NCI-H187 (cell line): ENCODE measurements around the gene RNF44.
"Not testable (repeated sequence)": the region's sequence is repeated elsewhere in the genome, so short reads cannot be mapped to it uniquely, and the experiment has no call there.

Experiments used
- DNase-seq, 2 experiments: peaks; one replicate each; lab custom pipeline; 2025; lab: John Stamatoyannopoulos, UW

RNF44 gene

DNA sequence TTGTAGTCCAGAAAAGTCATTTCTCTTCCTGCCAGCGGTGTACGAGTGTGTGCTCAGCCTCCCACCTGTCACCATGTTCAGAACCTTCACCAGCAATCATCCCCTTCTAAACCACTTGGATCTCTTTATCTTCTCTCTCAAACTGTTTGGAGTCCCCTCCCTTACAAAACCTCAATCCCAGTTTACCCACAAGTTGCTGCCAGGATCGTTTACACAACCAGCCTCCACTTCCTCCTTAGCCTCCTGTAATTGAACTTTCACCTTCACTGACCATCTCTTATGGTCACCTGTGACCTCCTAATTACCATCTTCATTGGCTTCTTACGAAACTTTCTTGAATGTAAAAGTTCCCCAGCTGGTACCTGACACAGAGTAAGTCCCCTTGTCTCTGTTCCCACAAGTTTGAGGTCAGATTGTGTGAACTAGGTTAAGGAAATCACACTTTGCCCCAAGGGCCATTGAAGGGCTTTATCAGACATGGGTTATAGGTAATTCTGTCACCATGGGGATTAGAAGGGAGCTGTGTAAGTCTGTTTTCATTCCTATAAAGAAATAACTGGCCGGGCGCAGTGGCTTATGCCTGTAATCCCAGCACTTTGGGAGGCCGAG is 20.0 kb downstream of the RNF44 start:
- DNase-seq, result no peak

DNA sequence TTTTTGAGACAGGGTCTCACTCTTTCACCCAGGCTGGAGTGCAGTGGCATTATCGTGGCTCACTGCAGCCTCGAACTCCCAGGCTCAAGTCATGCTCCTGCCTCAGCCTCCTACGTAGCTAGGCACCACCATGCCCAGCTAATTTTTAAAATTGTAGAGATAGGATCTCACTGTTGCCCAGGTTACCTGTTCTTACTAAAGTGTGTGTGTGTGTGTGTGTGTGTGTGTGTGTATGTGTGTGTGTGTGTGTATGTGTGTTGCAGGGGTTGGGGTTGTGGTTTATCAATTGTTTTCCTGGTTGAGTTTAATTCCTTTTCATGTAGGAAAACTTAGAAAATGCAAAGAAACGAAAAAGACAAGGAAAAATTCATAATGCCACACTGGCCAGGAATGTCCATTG is 21.8 kb downstream of the RNF44 start:
- no peak for DNase-seq

DNA sequence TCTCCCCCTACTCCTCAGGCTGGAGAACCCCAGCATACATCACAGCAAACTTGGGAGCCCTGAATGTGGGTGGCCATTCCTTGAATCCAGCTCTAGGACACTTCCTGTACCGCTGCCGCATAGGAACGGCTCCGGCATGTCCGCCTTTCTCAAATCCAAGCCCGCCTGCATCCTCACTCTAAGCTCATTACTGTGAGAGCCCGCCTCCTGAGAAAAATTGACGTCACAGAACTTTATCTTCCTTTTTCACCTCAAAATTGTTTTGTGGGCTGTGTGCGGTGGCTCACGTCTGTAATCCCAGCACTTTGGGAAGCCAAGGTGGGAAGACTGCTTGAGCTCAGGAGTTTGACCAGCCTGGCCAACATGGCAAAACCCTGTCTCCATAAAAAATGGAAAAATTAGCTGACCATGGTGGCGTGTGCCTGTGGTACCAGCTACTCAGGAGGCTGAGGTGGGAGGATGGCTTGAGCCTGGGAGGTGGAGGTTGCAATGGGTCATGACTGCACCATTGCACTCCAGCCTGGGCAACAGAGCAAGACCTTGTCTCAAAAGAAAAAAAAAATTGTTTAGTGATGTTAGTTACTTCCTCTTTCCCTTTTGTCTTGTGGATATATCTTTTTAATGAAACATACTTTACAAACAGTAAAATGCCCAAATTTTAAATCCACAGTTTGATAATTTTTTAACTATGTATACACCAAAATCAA is 22.8 kb downstream of the RNF44 start:
- DNase-seq, result no peak

DNA sequence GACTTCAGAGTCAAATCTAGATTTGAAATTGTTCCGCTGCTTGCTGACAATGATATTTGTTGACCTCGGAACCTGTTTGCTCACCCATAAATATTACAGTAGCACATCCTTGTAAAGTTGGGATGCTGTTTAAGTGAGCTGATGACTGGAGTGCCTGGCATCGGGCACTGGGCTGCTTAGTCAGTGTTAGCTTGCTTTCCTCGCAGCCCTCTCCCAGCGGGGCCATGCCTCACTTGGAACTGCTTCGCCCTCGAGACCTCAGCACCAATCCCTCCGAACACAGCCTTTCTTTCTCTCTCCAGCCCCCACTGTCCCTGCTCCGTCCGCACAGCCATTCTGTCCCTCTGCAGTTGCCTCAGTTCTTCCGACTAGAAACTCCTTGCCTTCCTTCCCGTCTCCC is 23.4 kb downstream of the RNF44 start:
- no peak for DNase-seq

DNA sequence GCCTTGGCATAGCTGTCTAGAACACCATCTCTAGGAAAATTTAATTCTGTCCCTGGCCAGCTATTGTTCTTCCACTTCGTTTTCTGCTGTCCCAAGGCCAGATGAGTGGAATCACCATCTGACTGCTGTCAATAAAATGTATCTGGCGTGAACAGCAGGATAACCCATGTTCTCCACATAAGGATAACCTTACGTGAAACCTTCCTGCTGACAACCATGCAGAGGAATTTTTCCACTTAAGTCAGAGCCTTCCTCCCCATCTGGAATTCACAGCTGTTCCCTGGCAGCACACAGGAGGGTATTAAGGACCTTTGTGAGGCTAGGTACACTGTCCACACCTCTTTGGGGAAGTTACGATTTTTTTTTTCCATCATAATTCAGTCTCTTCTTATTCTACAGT is 28.6 kb downstream of the RNF44 start:
- DNase-seq, result no peak

DNA sequence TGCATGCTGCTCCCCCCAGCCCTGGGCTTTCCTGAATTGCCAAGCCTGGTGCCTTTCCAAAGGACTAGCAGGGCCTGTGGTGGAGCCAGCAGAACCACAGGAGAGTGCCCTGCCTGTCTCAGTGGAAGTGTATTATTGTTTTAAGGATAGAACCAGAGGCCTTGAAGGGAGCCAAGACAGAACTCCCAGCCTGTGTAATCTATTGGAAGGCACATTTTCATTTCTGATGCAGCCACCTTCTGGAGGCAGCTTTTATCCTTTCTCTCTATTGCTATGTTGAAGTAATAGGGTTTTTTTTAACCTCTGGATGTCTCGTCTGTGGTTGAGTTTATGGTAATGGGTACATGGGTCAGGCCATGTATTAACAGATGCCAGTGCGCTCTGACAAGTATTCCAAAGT is 29.3 kb downstream of the RNF44 start:
- DNase-seq, result no peak

DNA sequence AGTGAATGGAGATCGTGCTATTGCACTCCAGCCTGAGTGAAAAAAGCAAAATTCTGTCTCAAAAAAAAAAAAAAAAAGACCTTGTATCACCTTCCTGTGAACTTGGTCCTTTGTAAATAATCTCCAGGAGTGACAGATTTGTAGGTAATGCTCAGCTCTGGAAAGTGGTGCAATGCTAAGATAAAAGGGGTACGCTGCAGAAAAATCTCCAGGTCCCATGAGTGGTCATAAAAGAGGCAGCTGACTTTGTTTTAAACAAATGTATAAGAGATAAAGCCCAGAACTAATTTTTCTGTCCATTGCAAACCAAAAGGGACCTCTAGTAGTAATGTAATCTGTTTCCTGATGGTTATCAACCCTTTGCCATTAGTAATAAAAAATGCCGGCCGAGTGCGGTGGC is 33.7 kb downstream of the RNF44 start:
- no peak for DNase-seq

DNA sequence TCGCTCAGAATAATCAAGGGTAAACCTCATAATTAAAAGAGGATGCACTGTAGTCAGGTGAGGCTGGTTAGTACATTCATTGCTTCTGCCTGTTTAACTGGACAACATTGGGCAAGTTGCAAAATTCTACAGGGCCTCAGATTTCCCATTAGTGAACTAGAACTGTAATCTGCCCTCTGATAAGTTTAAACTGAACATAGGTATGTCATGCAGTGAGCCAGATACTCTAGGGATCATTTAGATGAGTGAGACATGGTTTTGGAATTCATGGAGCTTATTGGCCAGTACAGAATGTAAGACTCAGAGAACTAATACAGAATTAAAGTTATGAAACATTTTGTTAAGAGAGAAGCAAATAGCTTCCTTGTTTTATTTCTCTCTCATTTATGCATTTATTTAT is 35.9 kb downstream of the RNF44 start:
- no peak for DNase-seq

DNA sequence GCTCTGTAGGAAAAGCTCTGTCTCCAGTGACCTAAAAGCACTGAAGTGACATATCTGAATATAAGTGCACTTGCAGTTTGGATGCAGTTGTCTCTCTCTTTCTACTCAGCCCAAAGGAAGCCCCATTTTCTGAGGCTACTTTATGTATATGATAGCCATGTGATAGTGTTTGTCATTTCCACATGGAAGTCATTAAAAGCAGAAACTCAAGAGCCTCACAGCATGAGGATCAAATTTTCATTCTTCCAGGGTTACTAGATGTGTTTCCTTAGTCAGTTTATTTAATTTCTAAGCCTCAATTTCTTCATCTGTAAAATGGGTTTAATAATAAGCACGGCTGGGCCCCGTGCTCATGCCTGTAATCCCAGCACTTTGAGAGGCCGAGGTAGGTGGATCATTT is 36.7 kb downstream of the RNF44 start:
- no peak for DNase-seq

DNA sequence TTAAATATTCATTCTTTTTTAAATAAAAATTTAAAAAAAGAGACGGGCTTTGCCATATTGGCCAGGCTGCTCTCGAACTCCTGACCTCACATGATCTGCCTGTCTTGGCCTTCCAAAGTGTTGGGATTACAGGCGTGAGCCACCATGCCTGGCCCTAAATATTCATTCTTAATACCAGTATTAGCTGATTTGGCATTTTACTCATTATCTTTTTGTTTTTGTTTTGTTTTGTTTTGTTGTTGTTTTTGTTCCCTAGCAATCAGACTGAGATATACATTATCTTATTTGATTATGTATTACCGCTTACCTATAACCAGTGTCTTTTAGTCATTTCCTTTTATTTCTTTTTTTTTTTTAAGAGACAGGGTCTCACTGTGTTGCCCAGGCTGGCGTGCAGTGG is 37.9 kb downstream of the RNF44 start:
- no peak for DNase-seq

DNA sequence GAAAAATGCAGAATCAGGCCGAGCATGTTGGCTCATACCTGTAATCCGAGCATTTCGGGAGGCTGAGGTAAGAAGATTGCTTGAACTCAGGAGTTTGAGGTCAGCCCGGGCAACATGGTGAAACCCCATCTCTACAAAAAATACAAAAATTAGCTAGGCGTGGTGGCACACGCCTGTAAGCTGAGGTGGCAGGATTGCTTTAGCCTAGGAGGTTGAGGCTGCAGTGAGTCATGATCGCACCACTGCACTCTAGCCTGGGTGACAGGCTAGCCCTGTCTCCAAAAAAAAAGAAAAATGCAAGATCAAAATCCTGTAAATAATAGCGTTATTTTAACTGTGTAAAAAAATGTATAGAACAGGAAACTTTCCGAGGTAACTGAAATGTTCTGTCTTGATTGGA is 39.4 kb downstream of the RNF44 start:
- no peak for DNase-seq

DNA sequence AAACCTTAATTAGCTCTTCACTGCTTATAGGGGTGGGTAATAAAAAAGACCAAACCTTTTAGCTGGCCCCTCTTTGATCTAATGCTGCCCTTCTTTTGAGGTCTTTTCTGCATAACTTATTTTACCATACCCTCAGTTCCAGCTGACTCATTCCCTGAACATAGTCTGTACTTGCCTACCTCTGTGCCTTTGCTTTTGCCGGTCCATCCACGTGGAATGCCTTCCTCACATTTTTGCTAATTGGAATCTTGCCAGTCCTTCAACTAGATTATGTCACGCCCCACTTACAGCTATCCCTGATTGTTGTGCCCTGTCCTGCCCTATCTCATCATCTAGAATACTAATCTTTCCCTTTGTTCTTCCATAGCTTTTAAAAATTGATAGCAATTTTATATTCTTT is 44.8 kb downstream of the RNF44 start:
- DNase-seq, result no peak

DNA sequence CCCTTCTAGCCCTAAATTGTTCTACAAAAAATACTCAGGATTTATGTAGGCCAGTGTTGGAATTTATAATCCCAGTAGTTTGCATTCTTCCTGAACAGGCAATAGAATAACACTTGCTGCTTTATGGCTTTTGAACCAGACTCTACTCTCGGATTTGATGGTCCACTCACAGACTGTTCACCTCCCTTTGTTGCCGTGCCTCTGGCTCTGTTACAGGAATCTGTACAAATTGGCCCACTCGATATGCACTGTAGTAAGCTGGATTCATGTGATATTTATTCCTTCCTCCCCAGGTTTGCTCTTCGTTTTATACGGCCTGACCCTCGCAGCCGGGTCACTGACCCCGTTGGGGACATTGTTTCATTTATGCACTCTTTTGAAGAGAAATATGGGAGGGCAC is 45.3 kb downstream of the RNF44 start:
- DNase-seq, result no peak

DNA sequence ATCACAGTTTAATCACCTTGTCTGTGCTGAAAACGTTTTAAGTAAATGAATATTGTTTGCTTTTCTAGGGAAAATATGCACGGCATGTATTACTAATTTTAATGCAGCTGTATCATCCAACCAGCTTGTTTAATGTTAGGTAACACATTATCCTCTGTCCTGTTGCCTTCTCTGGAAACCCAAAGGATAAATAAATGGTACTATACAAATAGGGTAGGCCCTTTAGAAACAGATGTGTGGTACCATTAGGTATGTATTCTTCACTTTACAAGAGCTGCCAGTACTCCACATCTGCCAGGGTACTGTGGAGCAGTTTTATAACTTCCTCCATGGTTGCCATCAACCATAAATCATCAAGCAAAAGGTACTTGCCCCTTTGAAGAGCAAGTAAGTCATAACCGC is 46.1 kb downstream of the RNF44 start:
- DNase-seq, result no peak

DNA sequence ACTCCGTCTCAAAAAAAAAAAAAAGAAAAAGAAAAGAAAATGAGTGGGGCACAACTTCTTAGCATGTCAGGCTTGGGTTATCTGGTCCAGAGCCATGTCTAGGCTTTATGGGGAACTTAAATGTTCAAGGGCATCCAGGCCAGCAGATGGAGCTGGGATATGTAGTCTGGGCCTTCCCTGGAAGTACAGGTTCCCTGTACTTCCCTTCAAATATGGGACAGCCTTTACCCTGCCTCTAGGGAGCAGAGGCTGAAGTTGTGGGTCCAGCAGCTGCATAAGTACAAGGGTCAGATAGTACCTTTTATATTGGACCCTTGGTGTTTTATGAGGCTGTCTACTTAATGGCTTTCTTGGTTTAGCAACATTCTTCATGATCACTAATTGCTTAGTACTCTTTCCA is 46.9 kb downstream of the RNF44 start:
- DNase-seq, result no peak

DNA sequence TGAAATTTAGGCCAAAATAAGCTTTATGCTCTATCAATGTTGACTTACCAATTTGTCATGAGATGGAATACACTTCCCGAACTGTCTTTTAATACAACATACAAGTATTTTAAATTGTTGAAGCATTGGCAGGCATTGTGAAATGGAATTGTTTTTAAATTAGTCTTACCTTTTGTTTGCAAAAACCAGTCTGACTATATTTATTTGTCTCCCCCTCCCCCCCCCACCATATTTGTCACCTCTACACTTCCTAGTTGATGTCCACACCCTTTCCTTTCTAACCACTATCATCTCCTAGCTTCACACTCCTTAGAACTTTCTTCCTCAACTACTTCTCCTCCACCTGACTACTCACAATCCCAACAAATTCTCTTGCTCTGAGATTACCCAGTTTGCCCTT is 48.1 kb downstream of the RNF44 start:
- no peak for DNase-seq

DNA sequence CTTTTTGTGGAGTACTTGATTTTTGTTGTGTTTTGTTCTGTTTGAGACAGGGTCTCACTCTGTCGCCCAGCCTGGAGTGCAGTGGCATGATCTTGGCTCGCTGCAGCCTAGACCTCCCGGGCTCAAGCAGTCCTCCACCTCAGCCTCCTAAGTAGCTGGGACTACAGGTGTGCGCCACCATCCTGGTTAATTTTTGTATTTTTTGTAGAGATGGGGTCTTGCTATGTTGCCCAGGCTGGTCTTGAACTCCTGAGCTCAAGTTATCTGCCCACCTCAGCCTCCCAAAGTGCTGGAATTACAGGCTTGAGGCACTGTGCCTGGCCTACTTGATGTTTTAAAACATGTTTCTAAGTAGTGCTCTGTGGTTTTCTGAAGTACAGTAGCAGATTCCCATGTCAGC is 50.0 kb downstream of the RNF44 start:
- DNase-seq, result not testable (repeated sequence)

DNA sequence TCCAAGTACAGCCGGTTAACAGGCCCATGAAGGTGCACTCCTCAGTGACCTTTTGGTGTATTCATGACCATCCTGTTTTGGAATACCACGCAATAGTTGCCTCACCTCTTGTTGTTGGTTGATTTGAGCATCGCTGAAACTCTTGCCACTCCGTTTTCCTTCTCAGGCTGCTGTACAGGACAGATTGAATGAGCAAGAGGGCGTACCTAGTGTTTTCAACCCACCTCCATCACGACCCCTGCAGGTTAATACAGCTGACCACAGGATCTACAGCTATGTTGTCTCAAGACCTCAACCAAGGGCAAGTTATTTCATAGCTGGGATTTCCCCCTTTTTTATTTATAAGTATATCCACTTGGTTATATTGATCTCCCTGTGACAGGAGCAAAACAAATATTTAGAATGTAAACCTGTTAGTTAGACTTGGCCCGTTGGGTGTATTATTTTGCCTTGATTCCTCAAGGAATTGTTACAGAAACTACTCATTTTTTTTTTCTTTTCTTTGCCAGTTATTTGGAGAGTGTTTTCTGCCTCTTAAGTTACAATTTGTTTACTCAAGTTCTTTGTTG is 50.9 kb downstream of the RNF44 start:
- no peak for DNase-seq

DNA sequence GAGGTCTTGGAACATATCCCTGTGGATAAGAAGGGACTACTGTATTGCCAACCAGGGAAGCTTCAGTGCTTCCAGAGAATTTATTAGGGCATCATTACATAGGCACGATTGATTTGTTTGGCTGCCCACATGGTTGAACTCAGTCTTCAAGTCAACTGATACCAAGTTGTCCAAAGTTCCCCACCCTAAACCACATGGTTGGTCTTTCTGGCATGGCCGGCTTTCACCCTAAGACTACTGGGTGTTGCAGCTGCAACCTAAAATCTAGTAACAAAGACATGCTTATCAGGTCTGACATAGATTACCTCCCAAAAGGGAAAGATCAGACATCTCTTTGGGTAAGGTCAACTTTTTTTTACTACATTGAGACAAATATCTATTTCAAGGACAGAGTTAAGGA is 52.0 kb downstream of the RNF44 start:
- no peak for DNase-seq

DNA sequence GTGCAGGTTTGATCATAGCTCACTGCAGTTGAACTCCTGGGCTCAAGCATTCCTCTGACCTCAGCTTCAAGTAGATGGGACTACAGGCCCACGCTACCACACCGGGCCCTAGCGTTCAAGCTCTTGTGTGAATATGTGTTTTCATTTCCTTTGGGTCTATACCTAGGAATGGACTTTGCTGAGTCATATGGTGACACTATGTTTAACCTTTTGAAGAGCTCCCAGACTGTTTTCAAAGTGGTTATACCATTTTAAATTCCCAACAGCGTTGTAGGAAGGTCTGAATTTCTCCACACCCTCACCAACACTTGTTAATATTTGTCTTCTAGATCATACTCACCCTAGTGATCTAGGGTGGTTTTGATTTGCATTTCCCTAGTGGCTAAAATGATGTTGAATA is 55.5 kb downstream of the RNF44 start:
- no peak for DNase-seq
